ENCODE results near the gene HIRA. TPM values are rescaled to one million over a fixed set of nuclear protein-coding genes. Genes with fewer than 3 reads are reported as not detected.
"Not testable (repeated sequence)": the region's sequence is repeated elsewhere in the genome, so short reads cannot be mapped to it uniquely, and the experiment has no call there.

HIRA gene
- total RNA-seq, 2 experiments from 2014 or later = 31.2 to 55.7 TPM

DNA sequence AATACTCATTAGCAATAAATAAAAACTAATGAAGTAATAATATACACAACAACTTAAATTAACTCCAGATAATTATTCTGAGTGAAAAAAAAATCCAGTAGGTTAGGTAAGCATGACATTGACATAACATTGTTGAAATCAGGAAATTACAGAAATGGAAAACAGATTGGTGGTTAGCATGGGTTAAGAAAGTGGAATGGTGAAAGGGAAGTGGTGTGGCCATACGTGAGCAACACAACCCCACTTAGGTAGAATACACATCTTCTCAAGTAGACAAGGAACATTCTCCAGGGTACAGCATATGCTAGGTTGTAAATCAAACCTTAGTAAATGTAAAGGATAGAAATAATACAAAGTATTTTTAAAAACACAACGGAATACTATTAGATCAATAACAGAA is 109.8 kb downstream of the HIRA start:
- ChIA-PET CTCF (ENCODE audit: unreplicated experiment) (no interaction called here), POLR2A (interaction anchor here (0.7 kb wide), 1 partner anchor 151 kb away, joined by 3 read pairs; no protein-coding TSS in a partner anchor)
- H3K9me3 ChIP-seq (ENCODE audit: low read length) = peaks cover 8% of the 10 kb centered on the region; the same call in 1 of the 2 replicates
- H3K79me2 ChIP-seq (ENCODE audit: insufficient read depth, low read depth, low read length) = no peaks in the 10 kb centered on the region
- no peak overlapping the region for H3K27ac ChIP-seq (ENCODE audit: low read depth, low read length, poor library complexity, severe bottlenecking)
- no TSS peak for BruUV-seq (replicated peaks)
- H3K36me3 ChIP-seq (ENCODE audit: insufficient read depth, low read length) = no peaks in the 10 kb centered on the region
- DNase-seq (ENCODE audit: low spot score) = no peak
- TF ChIP-seq, protein P1, sequence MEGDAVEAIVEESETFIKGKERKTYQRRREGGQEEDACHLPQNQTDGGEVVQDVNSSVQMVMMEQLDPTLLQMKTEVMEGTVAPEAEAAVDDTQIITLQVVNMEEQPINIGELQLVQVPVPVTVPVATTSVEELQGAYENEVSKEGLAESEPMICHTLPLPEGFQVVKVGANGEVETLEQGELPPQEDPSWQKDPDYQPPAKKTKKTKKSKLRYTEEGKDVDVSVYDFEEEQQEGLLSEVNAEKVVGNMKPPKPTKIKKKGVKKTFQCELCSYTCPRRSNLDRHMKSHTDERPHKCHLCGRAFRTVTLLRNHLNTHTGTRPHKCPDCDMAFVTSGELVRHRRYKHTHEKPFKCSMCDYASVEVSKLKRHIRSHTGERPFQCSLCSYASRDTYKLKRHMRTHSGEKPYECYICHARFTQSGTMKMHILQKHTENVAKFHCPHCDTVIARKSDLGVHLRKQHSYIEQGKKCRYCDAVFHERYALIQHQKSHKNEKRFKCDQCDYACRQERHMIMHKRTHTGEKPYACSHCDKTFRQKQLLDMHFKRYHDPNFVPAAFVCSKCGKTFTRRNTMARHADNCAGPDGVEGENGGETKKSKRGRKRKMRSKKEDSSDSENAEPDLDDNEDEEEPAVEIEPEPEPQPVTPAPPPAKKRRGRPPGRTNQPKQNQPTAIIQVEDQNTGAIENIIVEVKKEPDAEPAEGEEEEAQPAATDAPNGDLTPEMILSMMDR (conservative IDR thresholded peaks at IDR 0.05; ENCODE audit: low read length) = no peak
- TF ChIP-seq EZH2phosphoT487 (IDR thresholded peaks at IDR 0.05; ENCODE audit: borderline replicate concordance, low read depth, low read length) = no peak
- H3K4me2 ChIP-seq (ENCODE audit: low read length) = no peak overlapping the region
- H3K4me1 ChIP-seq (ENCODE audit: insufficient read depth, low read length, poor library complexity, severe bottlenecking) = no peaks in the 10 kb centered on the region
- intact Hi-C loops (cut with micrococcal nuclease; ENCODE audit: unreplicated experiment) = no loop called here
- no peak overlapping the region for H2AFZ ChIP-seq (ENCODE audit: low read length)
- no peak overlapping the region for H3K4me3 ChIP-seq (ENCODE audit: low read depth, low read length, poor library complexity, severe bottlenecking)
- no peaks in the 10 kb centered on the region for H4K20me1 ChIP-seq (ENCODE audit: insufficient read depth, low read length)
- no peaks in the 10 kb centered on the region for H3K9me2 ChIP-seq (ENCODE audit: insufficient read depth, low read length)

DNA sequence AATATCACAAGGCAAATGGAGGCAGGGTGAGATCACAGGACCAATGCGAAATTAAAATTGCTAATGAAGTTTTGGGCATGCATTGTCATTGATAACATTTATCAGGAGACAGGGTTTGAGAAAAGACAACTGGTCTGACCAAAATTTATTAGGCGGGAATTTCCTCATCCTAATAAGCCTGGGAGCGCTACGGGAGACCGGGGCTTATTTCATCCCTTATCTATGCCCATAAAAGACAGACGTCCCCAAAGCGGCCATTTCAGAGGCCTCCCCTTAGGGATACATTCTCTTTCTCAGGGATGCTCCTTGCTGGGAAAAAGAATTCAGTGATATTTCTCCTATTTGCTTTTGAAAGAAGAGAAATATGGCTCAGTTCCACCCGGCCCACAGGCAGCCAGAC is 111.4 kb downstream of the HIRA start:
- H3K79me2 ChIP-seq (ENCODE audit: insufficient read depth, low read depth, low read length); BruUV-seq (replicated peaks); H4K20me1 ChIP-seq (ENCODE audit: insufficient read depth, low read length); CTCF ChIA-PET (ENCODE audit: unreplicated experiment); DNase-seq (ENCODE audit: low spot score); H3K4me2 ChIP-seq (ENCODE audit: low read length); H3K9me2 ChIP-seq (ENCODE audit: insufficient read depth, low read length); H3K27ac ChIP-seq (ENCODE audit: low read depth, low read length, poor library complexity, severe bottlenecking); POLR2A ChIA-PET; H2AFZ ChIP-seq (ENCODE audit: low read length); H3K36me3 ChIP-seq (ENCODE audit: insufficient read depth, low read length); H3K4me3 ChIP-seq (ENCODE audit: low read depth, low read length, poor library complexity, severe bottlenecking); H3K4me1 ChIP-seq (ENCODE audit: insufficient read depth, low read length, poor library complexity, severe bottlenecking); intact Hi-C loops (cut with micrococcal nuclease; ENCODE audit: unreplicated experiment): not testable (repeated sequence)
- H3K9me3 ChIP-seq (ENCODE audit: low read length) = peaks cover 11% of the 10 kb centered on the region; the same call in 1 of the 2 replicates

DNA sequence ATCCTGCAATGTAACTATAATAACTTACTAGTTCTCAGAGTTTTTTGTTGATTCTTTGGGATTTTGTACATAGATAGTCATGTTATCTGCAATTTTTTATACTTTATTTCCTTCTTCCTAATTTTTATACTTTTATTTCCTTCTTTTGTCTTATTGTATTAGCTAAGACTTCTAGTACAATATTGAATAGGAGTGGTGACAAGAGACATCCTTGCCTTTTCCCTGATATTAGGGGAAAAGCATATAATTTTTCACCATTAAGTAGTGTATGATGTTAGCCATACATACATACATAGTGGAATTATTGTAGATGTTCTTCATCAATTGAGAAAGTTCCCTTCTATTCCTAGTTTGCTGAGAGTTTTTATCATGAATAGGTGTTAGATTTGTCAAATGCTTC is 112.3 kb downstream of the HIRA start:
- Histone ChIP-seq H4K20me1 (ENCODE audit: insufficient read depth, low read length) (no peaks in the 10 kb centered on the region), H2AFZ (ENCODE audit: low read length) (no peak overlapping the region), H3K9me3 (ENCODE audit: low read length) (peaks cover 11% of the 10 kb centered on the region; the same call in 1 of the 2 replicates), H3K27ac (ENCODE audit: low read depth, low read length, poor library complexity, severe bottlenecking) (no peak overlapping the region), H3K79me2 (ENCODE audit: insufficient read depth, low read depth, low read length) (no peaks in the 10 kb centered on the region), H3K36me3 (ENCODE audit: insufficient read depth, low read length) (no peaks in the 10 kb centered on the region), H3K4me2 (ENCODE audit: low read length) (no peak overlapping the region), H3K9me2 (ENCODE audit: insufficient read depth, low read length) (no peaks in the 10 kb centered on the region), H3K4me3 (ENCODE audit: low read depth, low read length, poor library complexity, severe bottlenecking) (no peak overlapping the region), H3K4me1 (ENCODE audit: insufficient read depth, low read length, poor library complexity, severe bottlenecking) (no peaks in the 10 kb centered on the region)
- TF ChIP-seq, protein P1 (conservative IDR thresholded peaks at IDR 0.05; ENCODE audit: low read length) = no peak
- no peak for TF ChIP-seq EZH2phosphoT487 (IDR thresholded peaks at IDR 0.05; ENCODE audit: borderline replicate concordance, low read depth, low read length)
- BruUV-seq (replicated peaks) = no TSS peak
- intact Hi-C loops (cut with micrococcal nuclease; ENCODE audit: unreplicated experiment) = no loop called here
- ChIA-PET POLR2A (no interaction called here), CTCF (ENCODE audit: unreplicated experiment) (no interaction called here)
- no peak for DNase-seq (ENCODE audit: low spot score)

Data from OCI-LY7 (cell line).